Tibial nerve (tissue), 4 donors: Measurements from ENCODE around the gene CLK3. TPM values are rescaled to one million over a fixed set of nuclear protein-coding genes. Genes with fewer than 3 reads are reported as not detected.

ENCODE experiments used
- DNase-seq, 2 donors: peaks; one replicate each; pipeline ENCODE4 v3.0.0-alpha.2; 2019; ENCODE audit warnings: low spot score in 2 of 2
- H3K27ac ChIP-seq, 4 donors: fragments of 200-600 bp; sonication (generic) in 3 of 4; one replicate each; pipeline ENCODE4 v1.5.1; 2017 to 2019; ENCODE audit warnings: mild to moderate bottlenecking in 1 of 4
- H3K27me3 ChIP-seq, 2 donors: fragments of 200-600 bp; sonication (generic) in 1 of 2; one replicate each; pipeline versions ENCODE4 v1.5.1 to v1.6.0; 2017 to 2019
- H3K36me3 ChIP-seq, 3 donors: fragments of 200-600 bp; sonication (generic); one replicate each; pipeline ENCODE4 v1.5.1; 2018 to 2019
- H3K4me1 ChIP-seq, 4 donors: fragments of 200-600 bp; sonication (generic) in 3 of 4; one replicate each; pipeline ENCODE4 v1.5.1; 2017 to 2019
- H3K4me3 ChIP-seq, 4 donors: fragments of 200-600 bp; sonication (generic) in 3 of 4; one replicate each; pipeline ENCODE4 v1.5.1; 2017 to 2019; ENCODE audit warnings: mild to moderate bottlenecking in 1 of 4, moderate library complexity in 1 of 4
- H3K9me3 ChIP-seq, 4 donors: fragments of 200-600 bp; sonication (generic) in 3 of 4; one replicate each; pipeline ENCODE4 v1.5.1; 2017 to 2019
- EP300 ChIP-seq, 2 donors: sonication (generic); formaldehyde crosslinking; IDR thresholded peaks; one replicate each; pipeline ENCODE4 v1.6.1; 2017; ENCODE audit warnings: antibody characterized with exemption in 2 of 2, mild to moderate bottlenecking in 1 of 2
- POLR2A ChIP-seq, 2 donors: fragments of 450-650 bp; IDR thresholded peaks; one replicate each; pipeline ENCODE4 v1.6.1; 2017; ENCODE audit warnings: antibody characterized with exemption in 2 of 2, mild to moderate bottlenecking in 2 of 2, moderate library complexity in 2 of 2
- WGBS, 2 donors: methylation state at CpG; one replicate each; pipeline ENCODE4 v1.1.5; 2018; 5-methylcytosine and 5-hydroxymethylcytosine counted together
- total RNA-seq, 4 donors: library from RNA; depleted of rRNA; stranded (reverse); fragments of >200 nt; gene quantifications; one replicate each; pipeline ENCODE4 v1.1.0, GENCODE V29; 2016
- TF ChIP-seq, protein P1 (sequence below), 5 experiments: fragments of 200-600 bp in 3 of 5; fragments of 450-650 bp in 2 of 5; sonication (generic) in 3 of 5; IDR thresholded peaks; one replicate each; pipeline ENCODE4 v1.5.1; 2016 to 2019; ENCODE audit warnings: antibody characterized with exemption in 5 of 5, mild to moderate bottlenecking in 3 of 5, moderate library complexity in 2 of 5

The CLK3 gene
- total RNA-seq, 4 donors from 2014 or later: 130 to 181 (median 138) TPM

DNA sequence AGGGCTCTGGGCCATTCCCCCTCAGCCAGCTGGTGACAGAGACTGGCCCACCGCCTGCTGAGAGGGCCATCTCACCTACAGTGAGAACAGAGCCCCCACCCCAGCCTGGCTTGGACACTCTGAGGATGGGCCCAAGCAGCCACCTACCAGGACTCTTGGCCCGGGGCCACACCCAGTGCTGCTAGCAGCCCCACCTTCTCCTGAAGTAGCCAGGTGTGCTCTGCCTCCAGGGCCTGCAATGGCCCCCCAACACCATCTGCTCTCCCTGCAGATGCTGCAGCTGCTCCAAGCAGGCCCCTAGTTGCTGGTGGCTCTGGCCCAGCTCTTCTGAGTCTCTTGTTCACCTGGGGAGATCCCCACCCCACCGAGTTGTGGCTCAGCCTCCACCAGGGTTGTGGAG, 6.8 kb upstream of the CLK3 start:
- WGBS, 2 donors: 77 to 90% methylated on average over 1 to 2 of the region's 3 CpGs
- TF ChIP-seq EP300 (IDR thresholded peaks at IDR 0.05) (no peak), POLR2A (IDR thresholded peaks at IDR 0.05) (no peak)
- TF ChIP-seq, protein P1, sequence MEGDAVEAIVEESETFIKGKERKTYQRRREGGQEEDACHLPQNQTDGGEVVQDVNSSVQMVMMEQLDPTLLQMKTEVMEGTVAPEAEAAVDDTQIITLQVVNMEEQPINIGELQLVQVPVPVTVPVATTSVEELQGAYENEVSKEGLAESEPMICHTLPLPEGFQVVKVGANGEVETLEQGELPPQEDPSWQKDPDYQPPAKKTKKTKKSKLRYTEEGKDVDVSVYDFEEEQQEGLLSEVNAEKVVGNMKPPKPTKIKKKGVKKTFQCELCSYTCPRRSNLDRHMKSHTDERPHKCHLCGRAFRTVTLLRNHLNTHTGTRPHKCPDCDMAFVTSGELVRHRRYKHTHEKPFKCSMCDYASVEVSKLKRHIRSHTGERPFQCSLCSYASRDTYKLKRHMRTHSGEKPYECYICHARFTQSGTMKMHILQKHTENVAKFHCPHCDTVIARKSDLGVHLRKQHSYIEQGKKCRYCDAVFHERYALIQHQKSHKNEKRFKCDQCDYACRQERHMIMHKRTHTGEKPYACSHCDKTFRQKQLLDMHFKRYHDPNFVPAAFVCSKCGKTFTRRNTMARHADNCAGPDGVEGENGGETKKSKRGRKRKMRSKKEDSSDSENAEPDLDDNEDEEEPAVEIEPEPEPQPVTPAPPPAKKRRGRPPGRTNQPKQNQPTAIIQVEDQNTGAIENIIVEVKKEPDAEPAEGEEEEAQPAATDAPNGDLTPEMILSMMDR (IDR thresholded peaks at IDR 0.05): no peak

DNA sequence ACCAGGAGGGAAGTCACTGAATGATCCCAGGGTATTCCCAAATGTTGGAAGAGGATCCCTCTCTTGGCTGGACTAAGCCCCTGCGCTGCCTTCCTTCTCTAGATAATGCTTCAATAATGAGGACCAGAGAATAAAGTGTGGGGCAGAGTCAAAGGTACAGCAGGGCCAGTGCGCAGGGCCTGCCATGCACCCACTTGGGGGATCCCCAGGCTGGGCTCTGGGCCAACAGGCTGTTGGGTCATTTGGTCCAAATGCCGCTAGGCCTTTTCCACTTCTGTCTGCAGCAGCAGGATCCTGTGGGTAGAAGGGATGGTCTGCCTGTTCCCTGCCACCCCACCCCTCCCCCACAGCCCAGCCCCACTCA, 5.7 kb upstream of the CLK3 start:
- no peak overlapping the region for H3K4me3 ChIP-seq
- no peaks in the 10 kb centered on the region for H3K9me3 ChIP-seq
- WGBS, 2 donors: 73 to 91% methylated on average over 3 of the region's 3 CpGs
- no peaks in the 10 kb centered on the region for H3K36me3 ChIP-seq
- TF ChIP-seq EP300 (IDR thresholded peaks at IDR 0.05) (no peak), POLR2A (IDR thresholded peaks at IDR 0.05) (no peak)
- TF ChIP-seq, protein P1 (IDR thresholded peaks at IDR 0.05): no peak
- H3K4me1 ChIP-seq: peaks cover 0 to 9% (median 8%) of the 10 kb centered on the region in 4 donors
- no peaks in the 10 kb centered on the region for H3K27me3 ChIP-seq
- no peak for DNase-seq
- H3K27ac ChIP-seq: no peak overlapping the region

More for the DNA sequence above, 6.8 kb upstream of the CLK3 start:
- Histone ChIP-seq H3K36me3 (no peaks in the 10 kb centered on the region), H3K4me3 (no peak overlapping the region), H3K27me3 (no peaks in the 10 kb centered on the region), H3K4me1 (peaks cover 0 to 2% (median 1%) of the 10 kb centered on the region in 4 donors), H3K9me3 (no peaks in the 10 kb centered on the region), H3K27ac (no peak overlapping the region)
- DNase-seq: no peak

DNA sequence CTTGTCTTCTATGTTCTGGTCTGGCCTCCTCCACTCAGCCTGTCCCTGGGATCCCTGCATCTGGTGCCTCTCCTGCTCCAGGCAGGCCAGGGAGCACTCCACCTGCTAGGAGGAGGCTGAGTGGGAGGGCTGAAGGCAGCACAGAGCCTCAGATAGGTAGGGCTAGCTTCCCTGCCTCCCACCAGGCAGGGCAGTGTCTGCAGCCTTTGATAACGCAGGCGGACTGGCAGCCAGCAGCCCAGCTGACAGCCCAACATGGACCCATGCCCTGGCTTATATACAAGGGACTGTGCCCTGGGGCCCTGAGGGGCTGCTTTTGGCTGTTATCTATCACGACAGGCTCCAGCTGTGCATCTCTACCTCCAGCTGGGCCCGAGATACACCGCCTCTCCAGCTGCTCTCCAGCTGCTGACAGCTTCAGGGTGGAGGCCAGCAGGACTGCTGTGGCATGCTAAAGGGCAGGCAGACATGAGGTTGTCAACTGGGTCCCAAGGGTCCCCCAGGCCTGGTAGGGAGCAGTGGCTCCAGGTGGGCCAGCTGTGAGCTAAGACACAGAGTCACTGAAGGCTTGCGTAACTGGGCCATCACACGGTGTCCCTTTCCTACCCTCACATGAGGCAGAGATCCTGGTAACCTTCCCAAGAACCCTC, 5.2 kb upstream of the CLK3 start:
- no peak for TF ChIP-seq EP300 (IDR thresholded peaks at IDR 0.05)
- no peak for TF ChIP-seq POLR2A (IDR thresholded peaks at IDR 0.05)
- TF ChIP-seq, protein P1 (IDR thresholded peaks at IDR 0.05): no peak
- Histone ChIP-seq H3K9me3 (no peaks in the 10 kb centered on the region), H3K4me1 (peaks cover 0 to 9% (median 8%) of the 10 kb centered on the region in 4 donors), H3K27me3 (no peaks in the 10 kb centered on the region), H3K4me3 (no peak overlapping the region), H3K27ac (no peak overlapping the region), H3K36me3 (no peaks in the 10 kb centered on the region)
- DNase-seq: no peak
- 48 to 80% methylated on average over 7 of the region's 7 CpGs for WGBS, 2 donors

DNA sequence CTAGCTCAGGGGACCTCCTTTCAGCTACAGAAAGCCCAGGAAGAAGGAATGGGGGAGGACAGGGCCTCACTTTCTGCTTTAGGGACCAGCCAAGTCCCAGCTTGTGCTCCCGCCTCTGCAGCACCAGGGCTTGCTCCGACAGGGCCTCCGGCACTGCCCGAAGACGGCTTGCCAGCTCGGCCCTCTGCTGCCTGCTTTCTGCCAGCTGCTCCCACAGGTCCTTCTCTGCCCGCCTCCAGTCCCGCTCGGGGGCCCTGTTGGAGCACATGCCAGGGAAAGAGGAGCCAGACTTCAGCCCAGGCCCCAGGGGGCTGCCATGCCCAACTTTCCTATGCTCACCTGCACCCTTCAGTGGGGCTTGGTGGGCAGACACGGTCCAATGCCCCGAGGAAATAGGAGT, 4.3 kb upstream of the CLK3 start:
- Histone ChIP-seq H3K36me3 (no peaks in the 10 kb centered on the region), H3K27me3 (no peaks in the 10 kb centered on the region)
- 72% methylated on average over 10 to 11 of the region's 11 CpGs for WGBS, 2 donors

DNA sequence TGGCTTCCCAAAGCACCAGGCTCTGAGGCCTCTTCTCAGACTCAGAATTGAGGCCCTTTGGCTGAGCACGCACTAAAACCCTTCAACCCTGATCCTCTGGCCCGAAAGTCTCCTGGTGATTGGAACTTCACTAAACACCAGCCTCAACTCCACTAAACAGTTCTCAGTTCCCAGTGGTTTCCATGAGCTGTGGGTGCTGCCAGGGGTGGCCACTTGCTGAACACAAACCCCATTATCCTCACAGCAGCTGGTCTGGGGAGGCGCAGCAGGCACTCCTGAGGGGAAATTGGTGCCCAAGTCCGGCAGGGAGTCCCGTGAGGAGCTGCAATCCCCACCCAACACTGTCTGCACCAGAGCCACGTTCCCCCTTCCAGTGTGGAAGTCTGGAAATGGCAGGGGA, 3.8 kb upstream of the CLK3 start:
- DNase-seq: no peak
- Histone ChIP-seq H3K4me1 (peaks cover 0 to 15% (median 13%) of the 10 kb centered on the region in 4 donors), H3K36me3 (no peaks in the 10 kb centered on the region), H3K27ac (no peak overlapping the region), H3K4me3 (no peak overlapping the region), H3K27me3 (no peaks in the 10 kb centered on the region), H3K9me3 (no peaks in the 10 kb centered on the region)
- WGBS, 2 donors: 80 to 88% methylated on average over 6 of the region's 6 CpGs
- TF ChIP-seq EP300 (IDR thresholded peaks at IDR 0.05) (no peak), POLR2A (IDR thresholded peaks at IDR 0.05) (no peak)
- TF ChIP-seq, protein P1 (IDR thresholded peaks at IDR 0.05): no peak

More for the DNA sequence above, 4.3 kb upstream of the CLK3 start:
- TF ChIP-seq, protein P1 (IDR thresholded peaks at IDR 0.05): no peak
- Histone ChIP-seq H3K9me3 (no peaks in the 10 kb centered on the region), H3K4me3 (no peak overlapping the region), H3K27ac (no peak overlapping the region), H3K4me1 (peaks cover 0 to 10% (median 9%) of the 10 kb centered on the region in 4 donors)
- DNase-seq: no peak
